ENCODE results near the gene TNF. TPM values are rescaled to one million over a fixed set of nuclear protein-coding genes. Genes with fewer than 3 reads are reported as not detected.
A peak's percentile ranks its signal among the peaks of the same experiment; 100 is the strongest.

The TNF gene
- total and polyA plus RNA-seq, 11 donors = 0.15 to 7.6 (median 0.44) TPM; not detected in 1

GRCh38 chr6:31534011-31534410 is 41.4 kb upstream of the TNF start:
- H3K4me3 ChIP-seq = no peak overlapping the region
- H3K27ac ChIP-seq = no peak overlapping the region
- no peaks in the 10 kb centered on the region for H3K9me3 ChIP-seq
- TF ChIP-seq POLR2A (IDR thresholded peaks at IDR 0.05) = no peak
- TF ChIP-seq, protein P1, sequence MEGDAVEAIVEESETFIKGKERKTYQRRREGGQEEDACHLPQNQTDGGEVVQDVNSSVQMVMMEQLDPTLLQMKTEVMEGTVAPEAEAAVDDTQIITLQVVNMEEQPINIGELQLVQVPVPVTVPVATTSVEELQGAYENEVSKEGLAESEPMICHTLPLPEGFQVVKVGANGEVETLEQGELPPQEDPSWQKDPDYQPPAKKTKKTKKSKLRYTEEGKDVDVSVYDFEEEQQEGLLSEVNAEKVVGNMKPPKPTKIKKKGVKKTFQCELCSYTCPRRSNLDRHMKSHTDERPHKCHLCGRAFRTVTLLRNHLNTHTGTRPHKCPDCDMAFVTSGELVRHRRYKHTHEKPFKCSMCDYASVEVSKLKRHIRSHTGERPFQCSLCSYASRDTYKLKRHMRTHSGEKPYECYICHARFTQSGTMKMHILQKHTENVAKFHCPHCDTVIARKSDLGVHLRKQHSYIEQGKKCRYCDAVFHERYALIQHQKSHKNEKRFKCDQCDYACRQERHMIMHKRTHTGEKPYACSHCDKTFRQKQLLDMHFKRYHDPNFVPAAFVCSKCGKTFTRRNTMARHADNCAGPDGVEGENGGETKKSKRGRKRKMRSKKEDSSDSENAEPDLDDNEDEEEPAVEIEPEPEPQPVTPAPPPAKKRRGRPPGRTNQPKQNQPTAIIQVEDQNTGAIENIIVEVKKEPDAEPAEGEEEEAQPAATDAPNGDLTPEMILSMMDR (IDR thresholded peaks at IDR 0.05) = no peak
- peaks cover 2 to 98% (median 97%) of the 10 kb centered on the region in 9 donors for H3K36me3 ChIP-seq
- DNase-seq (no peak), ATAC-seq (no peak)
- H3K4me1 ChIP-seq = peaks cover 0 to 19% (median 9%) of the 10 kb centered on the region in 12 donors
- H3K27me3 ChIP-seq = no peaks in the 10 kb centered on the region
- intact Hi-C loops (cut with DNase I) = loop anchor here in 1 of 10 donors (5.0 kb wide), 1 partner anchor 42 kb away; no protein-coding TSS in a partner anchor
- 90 to 96% (median 91%) methylated on average over 6 of the region's 6 CpGs for WGBS, 4 donors

- no peak overlapping the region for H3K4me3 ChIP-seq
- DNase-seq (no peak), ATAC-seq (no peak)
- H3K36me3 ChIP-seq = peaks cover 2 to 100% (median 100%) of the 10 kb centered on the region in 9 donors
- no peak overlapping the region for H3K27ac ChIP-seq
- H3K9me3 ChIP-seq = no peaks in the 10 kb centered on the region
- H3K4me1 ChIP-seq = peaks cover 0 to 25% (median 15%) of the 10 kb centered on the region in 12 donors
- no peak for TF ChIP-seq POLR2A (IDR thresholded peaks at IDR 0.05)
- TF ChIP-seq, protein P1 (IDR thresholded peaks at IDR 0.05) = no peak
- intact Hi-C loops (cut with DNase I) = loop anchor here in 2 of 10 donors (5.0 kb wide), 2 partner anchors 37 to 42 kb away; partner anchors contain the start of gene MICB (in 1 of the 2)
- no peaks in the 10 kb centered on the region for H3K27me3 ChIP-seq
- 88 to 91% (median 89%) methylated on average over 24 of the region's 24 CpGs for WGBS, 4 donors
These were observed 40.8 kb upstream of the TNF start for GRCh38 chr6:31534521-31535040.

DNA sequence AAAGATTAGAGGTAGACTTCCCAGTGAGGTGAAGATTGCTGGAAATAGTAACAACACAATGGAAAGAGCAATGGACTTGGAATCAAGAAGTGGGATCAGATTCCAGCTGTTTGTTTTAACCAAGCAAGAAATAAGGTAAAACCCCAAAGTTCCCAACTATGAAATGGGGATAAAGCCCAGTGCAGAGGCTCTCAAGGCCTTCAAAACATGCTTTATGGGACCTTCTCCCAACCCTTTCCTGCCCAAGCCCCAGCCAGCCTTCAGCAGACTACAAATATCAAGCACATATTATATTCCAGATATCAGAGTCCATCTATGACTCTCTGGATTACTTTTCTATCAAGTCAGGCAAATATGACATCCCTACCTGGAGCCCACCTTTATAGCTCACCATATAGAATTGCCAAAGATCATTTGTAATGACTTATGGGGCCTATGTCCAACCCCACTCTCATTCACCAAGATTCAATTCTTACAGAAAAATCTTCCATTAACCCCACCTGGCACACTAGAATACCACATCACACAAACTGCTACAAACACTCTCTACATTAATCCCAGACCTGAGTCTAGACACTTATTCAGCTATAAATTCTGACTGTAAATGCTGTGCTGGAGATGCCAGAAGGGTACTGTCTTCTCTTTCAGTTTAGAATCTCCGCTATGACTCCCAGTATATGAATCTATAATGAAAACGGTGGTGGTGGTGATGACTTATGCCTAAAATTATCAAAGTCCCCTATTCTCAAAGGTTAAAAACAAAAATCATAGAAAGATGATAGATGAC is 39.6 kb upstream of the TNF start:
- peaks cover 2 to 99% (median 97%) of the 10 kb centered on the region in 9 donors for H3K36me3 ChIP-seq
- no peaks in the 10 kb centered on the region for H3K9me3 ChIP-seq
- DNase-seq = no peak
- H3K27ac ChIP-seq = no peak overlapping the region
- intact Hi-C loops (cut with DNase I) = loop anchor here in 1 of 10 donors (5.0 kb wide), 1 partner anchor 38 kb away; the partner anchor contains the start of gene MICB
- no peaks in the 10 kb centered on the region for H3K27me3 ChIP-seq
- peaks cover 3 to 36% (median 26%) of the 10 kb centered on the region in 12 donors for H3K4me1 ChIP-seq
- WGBS, 4 donors = 29 to 66% (median 36%) methylated on average over 2 of the region's 2 CpGs
- no peak for TF ChIP-seq POLR2A (IDR thresholded peaks at IDR 0.05)
- no peak for ATAC-seq
- H3K4me3 ChIP-seq = no peak overlapping the region

- Histone ChIP-seq H3K27me3 (no peaks in the 10 kb centered on the region), H3K4me3 (peak overlapping the region in 5 of 12 donors; percentile 61 to 92 (median 77)), H3K36me3 (peaks cover 2 to 67% (median 65%) of the 10 kb centered on the region in 9 donors), H3K9me3 (no peaks in the 10 kb centered on the region), H3K27ac (peak overlapping the region in 2 of 12 donors; percentile 27 to 46), H3K4me1 (peaks cover 3 to 49% (median 32%) of the 10 kb centered on the region in 12 donors)
- DNase-seq = no peak
- intact Hi-C loops (cut with DNase I) = loop anchor here in 1 of 10 donors (5.0 kb wide), 1 partner anchor 42 kb away; the partner anchor contains the start of gene MICB
- TF ChIP-seq POLR2A (IDR thresholded peaks at IDR 0.05) = no peak
- TF ChIP-seq, protein P1 (IDR thresholded peaks at IDR 0.05) = no peak
- no peak for ATAC-seq
- WGBS, 4 donors = 51 to 56% (median 54%) methylated on average over 6 of the region's 6 CpGs
These were observed 36.5 kb upstream of the TNF start for GRCh38 chr6:31538805-31539400.

Data from heart left ventricle (tissue), 16 donors.